ENCODE measurements around the gene B4GALT7. TPM values are rescaled to one million over a fixed set of nuclear protein-coding genes. Genes with fewer than 3 reads are reported as not detected.

B4GALT7 gene
- total RNA-seq, 6 experiments from 2014 or later: 9.3 to 28.7 (median 14.1) TPM

DNA sequence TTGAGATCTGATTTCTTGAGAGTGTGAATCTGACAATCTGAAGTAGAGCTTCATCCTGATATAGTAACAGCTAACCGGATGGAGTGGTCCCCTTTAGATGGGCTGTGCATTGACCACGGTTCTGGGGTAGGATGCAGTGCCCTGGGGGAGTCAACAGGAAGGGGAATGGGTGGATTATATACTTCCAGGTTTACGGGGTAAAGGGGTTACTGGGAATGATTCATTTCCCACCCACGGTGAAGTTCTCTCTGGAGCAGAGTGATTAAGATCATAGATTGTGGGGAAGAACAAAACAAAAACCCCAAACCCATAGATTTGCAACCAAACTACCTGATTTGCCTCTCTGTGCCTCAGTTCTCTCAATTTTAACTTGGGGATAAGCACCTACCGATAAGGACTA lies 1.5 kb upstream of the B4GALT7 start:
- Histone ChIP-seq H3K36me3 (peaks cover 3 to 30% (median 20%) of the 10 kb centered on the region in 4 donors), H3K9me3 (no peaks in the 10 kb centered on the region), H3K4me1 (peaks cover 0 to 11% (median 5%) of the 10 kb centered on the region in 4 donors), H3K27ac (no peak overlapping the region), H3K27me3 (no peaks in the 10 kb centered on the region), H3K4me3 (no peak overlapping the region)
- TF ChIP-seq, protein P1, sequence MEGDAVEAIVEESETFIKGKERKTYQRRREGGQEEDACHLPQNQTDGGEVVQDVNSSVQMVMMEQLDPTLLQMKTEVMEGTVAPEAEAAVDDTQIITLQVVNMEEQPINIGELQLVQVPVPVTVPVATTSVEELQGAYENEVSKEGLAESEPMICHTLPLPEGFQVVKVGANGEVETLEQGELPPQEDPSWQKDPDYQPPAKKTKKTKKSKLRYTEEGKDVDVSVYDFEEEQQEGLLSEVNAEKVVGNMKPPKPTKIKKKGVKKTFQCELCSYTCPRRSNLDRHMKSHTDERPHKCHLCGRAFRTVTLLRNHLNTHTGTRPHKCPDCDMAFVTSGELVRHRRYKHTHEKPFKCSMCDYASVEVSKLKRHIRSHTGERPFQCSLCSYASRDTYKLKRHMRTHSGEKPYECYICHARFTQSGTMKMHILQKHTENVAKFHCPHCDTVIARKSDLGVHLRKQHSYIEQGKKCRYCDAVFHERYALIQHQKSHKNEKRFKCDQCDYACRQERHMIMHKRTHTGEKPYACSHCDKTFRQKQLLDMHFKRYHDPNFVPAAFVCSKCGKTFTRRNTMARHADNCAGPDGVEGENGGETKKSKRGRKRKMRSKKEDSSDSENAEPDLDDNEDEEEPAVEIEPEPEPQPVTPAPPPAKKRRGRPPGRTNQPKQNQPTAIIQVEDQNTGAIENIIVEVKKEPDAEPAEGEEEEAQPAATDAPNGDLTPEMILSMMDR (IDR thresholded peaks at IDR 0.05): no peak
- TF ChIP-seq POLR2A (IDR thresholded peaks at IDR 0.05): no peak
- ATAC-seq (no peak), DNase-seq (peak in 1 of 3 donors; percentile 19)
- whole genome bisulfite sequencing (ENCODE audit: insufficient coverage, low coverage, low lambda C conversion rate, missing lambda C conversion rate): 36% methylated on average over 5 of the region's 5 CpGs
- intact Hi-C loops (cut with DNase I): no loop called here

DNA sequence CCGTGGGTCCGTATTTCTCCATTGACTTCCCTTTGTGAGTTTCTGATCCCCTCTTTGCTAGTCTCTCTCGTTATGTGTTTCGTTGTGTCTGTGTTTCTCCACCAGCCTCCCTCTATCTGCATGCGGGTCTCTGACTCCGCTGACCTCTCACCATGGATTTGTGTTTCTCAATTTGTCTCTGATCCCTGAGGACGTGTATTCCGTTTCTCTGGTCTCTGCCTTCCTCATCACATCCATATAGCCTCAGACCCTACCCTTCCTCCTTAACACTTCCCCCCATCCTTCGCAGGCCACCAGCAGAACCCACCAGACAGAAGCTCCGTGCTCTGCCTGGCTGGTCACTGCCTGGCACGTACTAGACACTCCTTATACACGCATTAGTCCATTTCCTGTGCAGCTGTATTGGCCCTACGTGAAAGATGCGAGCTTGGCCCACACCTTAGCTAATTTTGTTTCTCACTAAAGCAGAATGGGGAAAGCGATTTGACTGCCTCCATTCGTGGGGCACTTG lies 631 bp downstream of the B4GALT7 start:
- DNase-seq: peak in 1 of 3 donors; percentile 37
- H3K27ac ChIP-seq: peak overlapping the region in 2 of 3 donors; percentile 65 to 77
- TF ChIP-seq, protein P1 (IDR thresholded peaks at IDR 0.05): no peak
- no peak for TF ChIP-seq POLR2A (IDR thresholded peaks at IDR 0.05)
- H3K27me3 ChIP-seq: no peaks in the 10 kb centered on the region
- H3K9me3 ChIP-seq: no peaks in the 10 kb centered on the region
- WGBS (ENCODE audit: insufficient coverage, low coverage, low lambda C conversion rate, missing lambda C conversion rate): 3% methylated on average over 16 of the region's 16 CpGs
- H3K4me1 ChIP-seq: peaks cover 0 to 10% (median 5%) of the 10 kb centered on the region in 4 donors
- peaks cover 3 to 9% (median 7%) of the 10 kb centered on the region in 4 donors for H3K36me3 ChIP-seq
- peak in 1 of 4 donors; percentile 5 for ATAC-seq
- H3K4me3 ChIP-seq: peak overlapping the region; percentile 83 to 94 (median 84)
- intact Hi-C loops (cut with DNase I): no loop called here

DNA sequence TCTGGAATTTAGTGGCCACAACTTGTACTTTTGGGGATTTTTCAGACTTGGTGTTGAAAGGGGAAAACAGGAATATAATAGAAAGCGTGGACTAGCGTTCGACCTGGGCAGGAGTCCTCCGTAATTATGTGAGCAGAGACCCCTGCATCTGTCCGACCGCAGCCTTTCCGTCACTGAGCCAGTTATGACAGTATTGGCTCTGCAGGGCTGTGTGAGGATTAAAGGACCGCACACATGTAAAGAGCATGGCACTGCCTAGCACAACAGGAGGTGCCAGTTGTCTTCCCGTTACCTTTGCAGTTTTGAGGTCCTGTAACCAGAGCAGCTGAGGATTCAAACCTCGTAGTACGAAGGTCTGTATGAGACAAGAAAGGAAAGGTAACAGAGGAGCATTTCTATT lies 1.2 kb downstream of the B4GALT7 start:
- no peak overlapping the region for H3K27ac ChIP-seq
- ATAC-seq: no peak
- DNase-seq: peak in 1 of 3 donors; percentile 23
- WGBS (ENCODE audit: insufficient coverage, low coverage, low lambda C conversion rate, missing lambda C conversion rate): 84% methylated on average over 8 of the region's 11 CpGs
- no peaks in the 10 kb centered on the region for H3K27me3 ChIP-seq
- intact Hi-C loops (cut with DNase I): no loop called here
- TF ChIP-seq, protein P1 (IDR thresholded peaks at IDR 0.05): no peak
- TF ChIP-seq POLR2A (IDR thresholded peaks at IDR 0.05): no peak
- peak overlapping the region in 1 of 3 donors; percentile 84 for H3K4me3 ChIP-seq
- H3K36me3 ChIP-seq: peaks cover 0 to 4% (median 1%) of the 10 kb centered on the region in 4 donors
- peaks cover 0 to 10% (median 5%) of the 10 kb centered on the region in 4 donors for H3K4me1 ChIP-seq
- H3K9me3 ChIP-seq: no peaks in the 10 kb centered on the region

DNA sequence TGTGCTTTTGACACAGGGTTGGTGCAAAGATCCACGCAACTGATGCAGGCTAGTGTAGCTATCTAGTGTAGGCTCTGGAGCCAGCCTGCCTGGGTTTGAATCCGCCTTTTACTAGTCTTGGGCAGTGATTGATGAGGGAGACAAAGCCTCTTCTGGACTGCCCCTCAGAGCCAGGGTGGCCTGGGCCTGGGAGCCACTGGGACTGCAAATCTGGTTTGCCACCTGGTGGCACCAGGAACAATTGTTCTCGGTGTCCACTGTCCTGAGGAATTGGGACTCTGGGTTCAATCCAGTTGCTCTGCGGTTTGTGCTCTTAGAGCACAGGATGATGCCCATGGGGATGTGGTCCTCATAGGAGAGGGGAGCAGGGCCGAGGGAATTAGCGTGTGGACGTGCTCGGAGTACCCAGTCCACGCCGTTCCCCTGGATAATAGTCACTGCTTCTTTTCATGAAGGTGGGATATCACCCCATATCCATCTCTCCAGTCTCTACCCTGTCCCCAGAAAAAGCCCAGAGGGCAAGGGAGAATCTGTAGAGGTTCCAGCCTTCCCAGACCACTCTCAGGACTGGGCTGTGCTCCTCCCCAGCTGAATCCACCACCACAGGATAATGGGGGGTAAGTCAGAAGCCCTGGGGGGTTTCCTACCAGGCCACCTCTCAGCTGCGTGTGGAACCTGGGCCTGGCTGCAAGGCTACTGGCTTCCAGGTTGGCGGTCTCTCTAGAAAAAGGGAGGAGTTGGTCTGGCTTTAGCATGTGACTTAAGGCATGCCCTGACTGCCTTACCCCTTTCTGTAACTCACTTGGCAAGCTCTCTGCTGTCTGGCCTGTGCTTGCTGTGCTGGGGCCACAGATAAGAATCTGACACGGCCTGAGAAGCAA lies 1.9 kb downstream of the B4GALT7 start:
- H3K4me3 ChIP-seq: no peak overlapping the region
- TF ChIP-seq, protein P1 (IDR thresholded peaks at IDR 0.05): peak in 2 of 4 donors; percentile 15 to 18
- TF ChIP-seq POLR2A (IDR thresholded peaks at IDR 0.05): no peak
- H3K4me1 ChIP-seq: peaks cover 0 to 10% (median 5%) of the 10 kb centered on the region in 4 donors
- 97% methylated on average over 6 of the region's 13 CpGs for WGBS (ENCODE audit: insufficient coverage, low coverage, low lambda C conversion rate, missing lambda C conversion rate)
- H3K27ac ChIP-seq: no peak overlapping the region
- no peaks in the 10 kb centered on the region for H3K9me3 ChIP-seq
- H3K27me3 ChIP-seq: no peaks in the 10 kb centered on the region
- intact Hi-C loops (cut with DNase I): no loop called here
- ATAC-seq (no peak), DNase-seq (peak in 1 of 3 donors; percentile 42)
- no peaks in the 10 kb centered on the region for H3K36me3 ChIP-seq
